K562 (cell line): ENCODE measurements around the gene AMFR. TPM values are rescaled to one million over a fixed set of nuclear protein-coding genes. Genes with fewer than 3 reads are reported as not detected.

Source experiments
- CC2D1A ChIP-seq: fragments of 450-650 bp; IDR thresholded peaks from 2 replicates; pipeline ENCODE4 v1.6.1; 2017; ENCODE audit warnings: mild to moderate bottlenecking
- CREB3L1 ChIP-seq: fragments of 450-650 bp; IDR thresholded peaks from 2 replicates; pipeline ENCODE4 v1.6.1; 2014; ENCODE audit warnings: low read depth, mild to moderate bottlenecking, moderate library complexity, borderline replicate concordance
- CUX1 ChIP-seq: fragments of 200-800 bp; sonication (Bioruptor generic); IDR thresholded peaks from 2 replicates; pipeline ENCODE4 v1.6.1; 2016; ENCODE audit warnings: missing genetic modification characterization, missing compliant biosample characterization
- CXXC5 ChIP-seq: fragments of 250-450 bp; sonication (Bioruptor Pico); IDR thresholded peaks from 2 replicates; pipeline ENCODE4 v1.8.0; 2022; ENCODE audit warnings: inconsistent platforms, mild to moderate bottlenecking, moderate library complexity
- EP400 ChIP-seq: fragments of 450-650 bp; IDR thresholded peaks from 2 replicates; pipeline ENCODE4 v1.6.1; 2017; ENCODE audit warnings: antibody characterized with exemption, mild to moderate bottlenecking, moderate library complexity
- FOXK1 ChIP-seq: sonication (generic); formaldehyde crosslinking; IDR thresholded peaks from 2 replicates; pipeline ENCODE4 v1.8.0; 2022; ENCODE audit warnings: missing genetic modification reagents, mild to moderate bottlenecking, borderline replicate concordance
- HINFP ChIP-seq: fragments of 450-650 bp; conservative IDR thresholded peaks from 2 replicates; pipeline ENCODE4 v1.6.1; 2016; ENCODE audit warnings: missing genetic modification characterization, low read depth, mild to moderate bottlenecking, control low read depth, missing compliant biosample characterization
- JUN ChIP-seq, 2 experiments: sonication (generic) in 1 of 2; formaldehyde crosslinking in 1 of 2; IDR thresholded peaks; 2 replicates each; pipeline versions ENCODE4 v1.6.1 to v1.8.0; 2012 to 2022; ENCODE audit warnings: borderline replicate concordance in 2 of 2, mild to moderate bottlenecking in 2 of 2, improper control_type of control experiment in 1 of 2, low read depth in 1 of 2, low read length in 1 of 2, missing genetic modification reagents in 1 of 2
- LEF1 ChIP-seq: fragments of 450-650 bp; IDR thresholded peaks from 2 replicates; pipeline ENCODE4 v1.6.1; 2016; ENCODE audit warnings: mild to moderate bottlenecking
- MAX ChIP-seq: sonication (generic); formaldehyde crosslinking; IDR thresholded peaks from 2 replicates; pipeline ENCODE4 v1.9.0; 2022; ENCODE audit warnings: mild to moderate bottlenecking, missing genetic modification reagents
- NR2C2 ChIP-seq, 2 experiments: fragments of 200-800 bp in 1 of 2; sonication (Bioruptor generic) in 1 of 2; sonication (generic) in 1 of 2; formaldehyde crosslinking in 1 of 2; IDR thresholded peaks; 2 replicates each; pipeline versions ENCODE4 v1.6.1 to v1.8.0; 2016 to 2022; ENCODE audit warnings: mild to moderate bottlenecking in 1 of 2, missing compliant biosample characterization in 1 of 2, missing genetic modification characterization in 1 of 2, missing genetic modification reagents in 1 of 2
- PTTG1 ChIP-seq: fragments of 450-650 bp; IDR thresholded peaks from 2 replicates; pipeline ENCODE4 v1.6.1; 2016; ENCODE audit warnings: low read depth, mild to moderate bottlenecking, missing genetic modification characterization, missing compliant biosample characterization
- SAP30 ChIP-seq: fragments of 200-600 bp; sonication (generic); IDR thresholded peaks from 2 replicates; pipeline ENCODE4 v1.6.1; 2012; ENCODE audit warnings: borderline replicate concordance, low read depth, mild to moderate bottlenecking, moderate library complexity, low read length, control low read depth, inconsistent platforms; ENCODE audit not compliant: insufficient read depth, poor library complexity, severe bottlenecking
- SMARCC2 ChIP-seq: fragments of 450-650 bp; IDR thresholded peaks from 2 replicates; pipeline ENCODE4 v1.6.1; 2017; ENCODE audit warnings: antibody characterized with exemption, moderate library complexity, mild to moderate bottlenecking, low read depth
- SP2 ChIP-seq: IDR thresholded peaks from 2 replicates; pipeline ENCODE4 v1.6.1; 2011; ENCODE audit warnings: mild to moderate bottlenecking, low read depth, low read length, moderate library complexity; ENCODE audit not compliant: poor library complexity, severe bottlenecking; ENCODE audit errors: extremely low read depth
- STAG1 ChIP-seq: sonication (generic); formaldehyde crosslinking; IDR thresholded peaks from 2 replicates; pipeline ENCODE4 v1.5.0; 2020; ENCODE audit warnings: missing genetic modification reagents, borderline replicate concordance
- TAF7 ChIP-seq: fragments of 450-650 bp; IDR thresholded peaks from 2 replicates; pipeline ENCODE4 v1.6.1; 2016; ENCODE audit warnings: missing genetic modification characterization, missing compliant biosample characterization
- polyA plus RNA-seq, 8 experiments: library from polyadenylated mRNA; depleted of rRNA in 4 of 8; stranded (reverse) in 5 of 8; unstranded in 3 of 8; fragments of >200 nt; fragmentation: Nextera tagmentation in 2 of 8; fragmentation: Illumina TruSeq in 1 of 8; extraction: Ambion mirVana in 2 of 8; extraction: Trizol in 1 of 8; gene quantifications; 2 replicates each; pipeline versions ENCODE4 v1.2.1 to v1.2.3, GENCODE V29; 2011 to 2014; ENCODE audit warnings: inconsistent platforms in 1 of 8, missing spikeins in 1 of 8
- total RNA-seq, 7 experiments: library from RNA; depleted of rRNA in 6 of 7; stranded (reverse); fragments of >200 nt in 6 of 7; fragmentation: Illumina TruSeq in 2 of 7; extraction: Trizol in 2 of 7; gene quantifications; 2 replicates each; pipeline versions ENCODE4 v1.2.1 to v1.2.3, GENCODE V29; 2011 to 2021; ENCODE audit warnings: low replicate concordance in 1 of 7

The AMFR gene
- total and polyA plus RNA-seq, 9 of the 15 experiments (the other 6 are each of a cell fraction or from before 2014, with no cell fraction given) = 15.6 to 113 (median 58.4) TPM

GRCh38 chr16:56450986-56451752 is 25.8 kb upstream of the AMFR start, which contains the start of the genes NUDT21 and OGFOD1 (continued):
- TF ChIP-seq CUX1 (CRISPR knock-in tag) (no peak), JUN (IDR thresholded peaks at IDR 0.05; ENCODE audit: borderline replicate concordance, low read depth, low read length) (no peak), JUN (CRISPR knock-in tag; IDR thresholded peaks at IDR 0.05; ENCODE audit: borderline replicate concordance) (no peak), EP400 (peak; percentile 93), TAF7 (peak; percentile 79; the same call in 1 of the 2 replicates), FOXK1 (CRISPR knock-in tag) (peak; percentile 79; the same call in 1 of the 2 replicates), LEF1 (no peak), NR2C2 (CRISPR knock-in tag; IDR thresholded peaks at IDR 0.05) (peak; percentile 88), NR2C2 (tag; IDR thresholded peaks at IDR 0.05) (peak; percentile 98), CC2D1A (no peak), MAX (CRISPR knock-in tag) (peak; percentile 32; the same call in 1 of the 2 replicates), SAP30 (peak; percentile 85), STAG1 (CRISPR knock-in tag) (no peak), SP2 (peak; percentile 85), PTTG1 (tag) (no peak), CXXC5 (peak; percentile 78), HINFP (tag) (no peak), CREB3L1 (peak; percentile 74; the same call in 1 of the 2 replicates), SMARCC2 (peak; percentile 16; the same call in 1 of the 2 replicates)
